ENCODE measurements around the gene PAX5. TPM values are rescaled to one million over a fixed set of nuclear protein-coding genes. Genes with fewer than 3 reads are reported as not detected.

Gene PAX5
- polyA plus RNA-seq, 1 experiment = not detected

DNA sequence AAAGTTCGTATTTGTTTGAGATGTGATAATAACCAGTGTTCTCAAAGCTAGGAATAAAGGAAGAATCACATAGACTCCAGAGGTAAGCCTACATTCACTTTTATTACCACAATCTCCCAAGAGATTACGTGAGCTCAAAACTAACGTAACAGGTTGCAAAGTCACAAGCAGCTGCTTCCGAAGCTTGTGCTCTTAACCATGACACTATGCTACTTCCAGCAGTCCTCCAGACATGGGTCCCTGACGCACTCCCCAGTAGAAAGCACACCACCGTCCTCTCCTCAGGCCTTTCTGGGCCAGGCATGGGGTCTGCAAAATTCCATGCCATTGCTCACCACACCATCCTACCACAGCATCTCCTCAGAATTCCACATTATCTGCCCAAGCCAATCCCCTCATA, 84.6 kb downstream of the PAX5 start:
- Histone ChIP-seq H3K4me3 (ENCODE audit: low read depth, low read length) (no peak overlapping the region), H3K27me3 (ENCODE audit: control insufficient read depth, insufficient read depth, low read length) (peaks cover 11% of the 10 kb centered on the region), H3K36me3 (ENCODE audit: control insufficient read depth, insufficient read depth, low read length) (no peaks in the 10 kb centered on the region)
- ChIA-PET CTCF (no interaction called here), POLR2A (no interaction called here)
- TF ChIP-seq, protein P1, sequence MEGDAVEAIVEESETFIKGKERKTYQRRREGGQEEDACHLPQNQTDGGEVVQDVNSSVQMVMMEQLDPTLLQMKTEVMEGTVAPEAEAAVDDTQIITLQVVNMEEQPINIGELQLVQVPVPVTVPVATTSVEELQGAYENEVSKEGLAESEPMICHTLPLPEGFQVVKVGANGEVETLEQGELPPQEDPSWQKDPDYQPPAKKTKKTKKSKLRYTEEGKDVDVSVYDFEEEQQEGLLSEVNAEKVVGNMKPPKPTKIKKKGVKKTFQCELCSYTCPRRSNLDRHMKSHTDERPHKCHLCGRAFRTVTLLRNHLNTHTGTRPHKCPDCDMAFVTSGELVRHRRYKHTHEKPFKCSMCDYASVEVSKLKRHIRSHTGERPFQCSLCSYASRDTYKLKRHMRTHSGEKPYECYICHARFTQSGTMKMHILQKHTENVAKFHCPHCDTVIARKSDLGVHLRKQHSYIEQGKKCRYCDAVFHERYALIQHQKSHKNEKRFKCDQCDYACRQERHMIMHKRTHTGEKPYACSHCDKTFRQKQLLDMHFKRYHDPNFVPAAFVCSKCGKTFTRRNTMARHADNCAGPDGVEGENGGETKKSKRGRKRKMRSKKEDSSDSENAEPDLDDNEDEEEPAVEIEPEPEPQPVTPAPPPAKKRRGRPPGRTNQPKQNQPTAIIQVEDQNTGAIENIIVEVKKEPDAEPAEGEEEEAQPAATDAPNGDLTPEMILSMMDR (IDR thresholded peaks at IDR 0.05; ENCODE audit: insufficient read depth, low read depth, low read length) = no peak
- DNase-seq (ENCODE audit: low read depth) = no peak

GRCh38 chr9:36948051-36948450, 86.0 kb downstream of the PAX5 start:
- ChIA-PET POLR2A (no interaction called here), CTCF (interaction anchor here (0.7 kb wide), 1 partner anchor 11 kb away, joined by 3 read pairs; no protein-coding TSS in a partner anchor)
- Histone ChIP-seq H3K4me3 (ENCODE audit: low read depth, low read length) (no peak overlapping the region), H3K36me3 (ENCODE audit: control insufficient read depth, insufficient read depth, low read length) (no peaks in the 10 kb centered on the region), H3K27me3 (ENCODE audit: control insufficient read depth, insufficient read depth, low read length) (peaks cover 11% of the 10 kb centered on the region)
- no peak for DNase-seq (ENCODE audit: low read depth)
- TF ChIP-seq, protein P1 (IDR thresholded peaks at IDR 0.05; ENCODE audit: insufficient read depth, low read depth, low read length) = no peak

- TF ChIP-seq, protein P1 (IDR thresholded peaks at IDR 0.05; ENCODE audit: insufficient read depth, low read depth, low read length) = no peak
- H3K36me3 ChIP-seq (ENCODE audit: control insufficient read depth, insufficient read depth, low read length) = no peaks in the 10 kb centered on the region
- H3K27me3 ChIP-seq (ENCODE audit: control insufficient read depth, insufficient read depth, low read length) = peaks cover 14% of the 10 kb centered on the region
- DNase-seq (ENCODE audit: low read depth) = no peak
- POLR2A ChIA-PET = no interaction called here
- no peak overlapping the region for H3K4me3 ChIP-seq (ENCODE audit: low read depth, low read length)
- CTCF ChIA-PET = no interaction called here
Measured at GRCh38 chr9:36946653-36947052, 87.4 kb downstream of the PAX5 start.

DNA sequence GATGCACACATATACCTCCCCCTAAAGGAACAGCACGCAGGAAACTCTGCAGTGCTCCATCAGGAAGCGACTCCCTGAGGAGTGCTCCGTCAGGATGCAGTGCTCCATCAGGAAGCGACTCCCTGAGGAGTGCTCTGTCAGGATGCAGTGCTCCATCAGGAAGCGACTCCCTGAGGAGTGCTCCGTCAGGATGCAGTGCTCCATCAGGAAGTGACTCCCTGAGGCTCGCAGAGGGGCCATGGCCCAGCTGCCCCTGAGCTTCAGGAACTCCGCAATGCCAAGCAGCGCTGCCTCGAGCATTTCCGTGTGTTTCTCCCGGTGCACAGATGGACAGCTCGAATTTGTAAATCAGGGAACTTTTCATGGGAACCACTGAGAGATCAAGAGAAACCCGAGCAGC, 88.1 kb downstream of the PAX5 start:
- ChIA-PET POLR2A (no interaction called here), CTCF (no interaction called here)
- H3K27me3 ChIP-seq (ENCODE audit: control insufficient read depth, insufficient read depth, low read length) = peaks cover 16% of the 10 kb centered on the region
- no peaks in the 10 kb centered on the region for H3K36me3 ChIP-seq (ENCODE audit: control insufficient read depth, insufficient read depth, low read length)
- TF ChIP-seq, protein P1 (IDR thresholded peaks at IDR 0.05; ENCODE audit: insufficient read depth, low read depth, low read length) = no peak
- H3K4me3 ChIP-seq (ENCODE audit: low read depth, low read length) = no peak overlapping the region
- DNase-seq (ENCODE audit: low read depth) = no peak

DNA sequence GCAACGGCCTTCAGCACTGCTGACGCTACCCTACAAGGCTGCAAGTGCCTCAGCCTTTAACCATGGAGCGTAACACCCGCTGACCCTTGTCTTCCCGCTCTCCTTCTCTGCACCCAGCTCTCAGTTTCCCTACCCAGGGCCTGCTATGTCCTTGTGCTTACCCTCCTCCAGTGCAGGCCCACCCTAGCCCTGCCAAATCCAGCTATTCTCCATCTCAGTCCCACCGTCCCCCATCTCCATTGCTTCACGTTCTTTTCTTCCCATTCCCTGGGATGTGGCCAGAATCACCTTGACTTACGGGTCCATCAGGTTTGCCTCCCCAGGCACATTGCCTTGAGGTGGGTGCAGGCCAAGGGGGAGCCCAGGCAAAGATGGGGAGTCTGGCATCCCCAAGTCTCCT, 91.2 kb downstream of the PAX5 start:
- POLR2A ChIA-PET = no interaction called here
- CTCF ChIA-PET = interaction anchor here (1.4 kb wide), 1 partner anchor 70 kb away, joined by 4 read pairs; no protein-coding TSS in a partner anchor
- no peak for DNase-seq (ENCODE audit: low read depth)
- Histone ChIP-seq H3K27me3 (ENCODE audit: control insufficient read depth, insufficient read depth, low read length) (peaks cover 22% of the 10 kb centered on the region), H3K36me3 (ENCODE audit: control insufficient read depth, insufficient read depth, low read length) (no peaks in the 10 kb centered on the region), H3K4me3 (ENCODE audit: low read depth, low read length) (no peak overlapping the region)
- TF ChIP-seq, protein P1 (IDR thresholded peaks at IDR 0.05; ENCODE audit: insufficient read depth, low read depth, low read length) = no peak

Data from BJ (cell line).